Occipital lobe (tissue), 2 donors: ENCODE results near the gene PDLIM4. TPM values are rescaled to one million over a fixed set of nuclear protein-coding genes. Genes with fewer than 3 reads are reported as not detected.

Experiments
- DNase-seq: peaks from one replicate; lab custom pipeline; 2025; lab: John Stamatoyannopoulos, UW
- total RNA-seq: library from RNA; depleted of rRNA; stranded (reverse); fragments of >200 nt; gene quantifications from one replicate; pipeline ENCODE4 v1.2.3, GENCODE V29; 2014

Gene PDLIM4
- total RNA-seq, 1 donor from 2014 or later: 3.1 TPM

DNA sequence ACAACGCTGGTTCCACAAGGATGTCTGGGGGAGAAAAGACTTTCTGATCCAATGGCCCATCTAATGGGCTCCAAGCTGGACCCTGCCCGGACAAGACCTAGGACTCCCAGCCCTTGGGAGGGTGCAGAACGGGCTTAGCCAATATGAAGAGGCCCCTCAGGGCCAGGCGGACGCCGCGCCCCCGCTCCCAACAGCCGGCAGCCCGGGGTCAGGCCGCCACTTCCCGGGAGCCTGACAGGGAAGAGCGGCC lies 30.3 kb upstream of the PDLIM4 start:
- DNase-seq: no peak

DNA sequence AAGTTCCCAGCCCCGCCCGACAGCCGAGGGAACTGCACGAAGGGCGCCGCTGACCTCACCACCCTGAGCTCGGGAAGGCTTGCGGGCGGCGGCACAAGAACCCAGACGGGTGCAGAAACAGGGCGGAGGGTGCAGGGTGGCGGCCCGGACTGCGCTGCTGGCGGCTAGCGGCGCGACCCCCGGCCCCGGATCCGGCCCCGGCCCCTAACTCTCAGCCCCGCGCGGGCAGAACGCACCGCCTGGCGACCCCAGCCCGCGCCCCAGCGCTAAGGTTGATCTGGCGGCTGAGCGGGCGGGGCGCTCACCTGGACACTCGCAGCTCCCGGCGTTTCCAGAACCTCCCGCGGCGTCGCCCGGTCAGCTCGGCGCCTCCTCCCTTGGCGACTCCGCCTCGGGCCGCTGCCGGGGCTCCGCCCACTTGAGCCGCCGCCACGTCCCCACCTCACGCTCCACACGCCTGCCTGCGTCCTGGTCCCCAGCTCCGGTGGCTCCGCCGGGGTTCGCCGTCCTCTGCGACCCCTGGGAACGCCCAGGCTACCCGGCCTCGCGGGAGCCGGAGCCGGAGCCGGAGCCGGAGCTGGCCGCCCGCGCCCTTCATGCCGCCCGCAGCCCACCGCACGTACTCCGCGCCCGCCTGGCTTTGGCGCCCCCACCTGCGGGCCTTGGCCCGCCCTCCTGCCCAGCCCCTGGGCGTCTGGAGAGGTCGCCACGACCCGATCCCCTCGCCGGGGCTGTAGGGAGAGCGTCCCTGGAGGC lies 29.8 kb upstream of the PDLIM4 start, which contains the start of gene P4HA2:
Gene P4HA2 (minus strand): TSS at position 369 of the 756 bp plus-strand sequence. CDS start 9,227 bp downstream, outside the sequence.
- DNase-seq: peak; percentile 62

DNA sequence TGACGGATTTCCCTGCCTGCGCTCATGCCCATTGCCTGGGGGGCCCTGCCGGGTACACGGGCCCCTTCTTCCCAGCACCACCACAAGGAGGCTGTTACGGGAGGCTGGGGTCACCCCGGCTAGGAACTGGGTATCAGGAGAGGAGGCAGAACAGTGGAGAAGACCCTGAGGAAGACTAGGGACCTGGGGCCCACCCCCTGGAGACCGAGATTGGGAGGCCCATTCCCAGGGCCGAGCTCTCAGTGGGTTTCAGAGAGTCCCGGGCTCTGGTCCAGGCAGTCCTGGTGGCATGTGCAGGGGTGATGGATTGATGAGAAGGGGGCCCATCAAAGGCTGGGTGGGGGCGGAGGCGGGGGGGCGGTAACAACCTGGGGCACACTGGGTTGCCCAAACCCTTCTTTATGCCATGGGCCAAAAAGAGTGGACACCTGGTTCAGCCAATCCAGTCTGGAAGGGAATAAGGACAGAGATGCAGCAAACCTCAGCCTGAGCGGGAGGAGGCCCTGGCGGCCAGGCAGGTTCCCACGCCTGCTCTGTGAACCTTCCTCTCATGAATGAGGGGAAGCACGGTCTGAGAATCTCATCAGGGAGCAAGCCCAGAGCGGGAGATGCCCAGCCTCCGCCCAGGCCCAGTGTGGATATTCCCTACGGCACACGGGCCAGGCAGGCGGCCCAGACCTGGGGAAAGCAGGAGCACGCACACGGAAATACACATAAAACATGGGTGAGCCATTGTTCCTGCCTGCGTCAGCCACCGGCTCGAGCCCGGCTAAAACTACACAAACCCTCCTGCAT lies 29.1 kb upstream of the PDLIM4 start:
- DNase-seq: no peak

DNA sequence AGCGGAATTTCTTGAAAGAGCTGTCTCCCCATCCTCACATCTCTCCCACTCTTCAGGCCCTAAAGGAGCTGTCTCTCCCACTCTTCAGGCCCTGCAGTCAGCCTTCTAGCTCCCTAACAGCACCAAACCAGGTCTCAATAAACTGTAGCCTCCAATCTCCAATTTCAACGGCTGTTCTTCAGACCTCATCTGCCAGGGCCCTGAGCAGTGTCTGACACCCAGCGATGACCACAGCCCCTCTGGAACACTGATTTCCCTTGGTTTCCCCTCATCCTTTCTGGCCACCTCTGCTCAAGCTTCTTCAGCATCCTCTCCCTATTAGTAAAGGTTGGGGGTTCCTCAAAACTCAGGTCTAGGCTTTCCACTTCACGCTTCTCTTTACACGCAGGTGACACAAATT lies 28.3 kb upstream of the PDLIM4 start:
- DNase-seq: no peak

DNA sequence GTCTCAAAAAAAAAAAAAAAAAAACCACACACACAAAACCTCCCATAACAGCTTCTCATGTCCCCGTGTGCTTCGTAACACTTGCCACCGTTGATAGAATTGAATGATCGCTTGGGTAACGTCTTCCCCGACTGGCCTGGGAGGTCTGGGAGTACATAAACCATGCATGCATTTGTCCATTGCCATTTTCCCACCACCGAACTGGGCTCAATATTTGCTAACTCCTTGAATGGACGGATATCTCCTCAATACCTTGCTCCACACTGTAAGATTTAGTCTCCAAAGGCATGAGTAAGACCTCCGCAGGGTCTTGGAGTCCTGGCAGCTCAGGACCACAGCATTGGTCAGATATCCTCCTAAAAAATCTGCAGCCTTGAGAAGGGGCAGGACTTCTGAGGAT lies 26.6 kb upstream of the PDLIM4 start:
- no peak for DNase-seq

DNA sequence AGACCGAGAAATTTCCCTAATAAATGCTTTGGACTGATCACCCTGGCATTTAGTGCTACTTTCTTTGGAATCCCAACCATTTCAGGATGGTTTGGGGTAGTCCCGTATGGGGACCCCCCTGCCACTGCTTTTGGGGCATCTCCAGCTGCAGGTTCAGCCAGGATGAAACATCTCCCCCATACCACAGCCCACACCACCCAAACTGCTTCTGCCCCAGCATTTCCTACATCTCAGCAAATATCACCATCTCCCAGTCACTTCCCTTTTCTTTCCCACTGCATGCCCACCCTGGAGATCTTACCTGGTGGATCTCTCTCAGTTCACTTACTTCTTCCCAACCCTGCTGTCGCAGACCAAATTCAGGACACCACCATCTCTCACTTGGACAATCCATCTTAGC lies 25.0 kb upstream of the PDLIM4 start:
- DNase-seq: no peak

DNA sequence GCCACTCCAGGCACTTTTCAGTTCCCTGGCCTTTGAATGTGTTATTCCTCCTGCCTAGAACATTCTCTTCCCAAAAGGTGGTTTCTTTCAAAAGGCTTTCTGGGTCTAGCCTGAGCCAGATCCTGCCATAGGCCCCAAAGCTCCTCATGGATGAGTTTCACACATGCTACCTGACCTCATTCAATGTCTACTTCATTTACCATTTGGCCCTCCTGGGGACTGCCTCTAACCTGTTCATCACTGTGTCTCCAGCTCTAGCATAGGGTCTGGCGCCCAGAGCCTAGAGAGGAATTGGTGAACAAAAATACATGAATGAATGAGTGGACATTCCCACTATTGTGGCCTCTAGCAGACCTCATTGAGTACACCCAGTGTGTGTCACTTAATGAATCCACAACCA lies 24.4 kb upstream of the PDLIM4 start:
- no peak for DNase-seq

GRCh38 chr5:132233811-132234683 lies 23.4 kb upstream of the PDLIM4 start:
- no peak for DNase-seq

DNA sequence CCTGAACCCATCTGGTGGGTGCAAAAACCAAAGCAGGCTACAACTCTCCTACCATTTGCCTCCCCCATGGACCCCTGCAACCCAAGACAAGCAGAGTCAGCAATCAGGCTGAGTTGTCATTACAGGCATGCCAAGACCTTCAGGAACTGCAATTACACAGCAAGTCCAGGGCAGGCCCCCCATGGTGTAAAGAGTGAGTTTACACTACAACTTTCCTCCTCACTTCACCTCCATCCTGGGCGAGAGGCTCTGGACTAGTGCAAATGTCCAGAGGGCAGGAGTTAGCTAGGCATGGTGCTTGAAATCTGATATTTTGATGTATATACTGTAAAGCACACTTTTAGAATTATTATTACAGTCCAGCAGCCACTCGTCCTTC lies 22.8 kb upstream of the PDLIM4 start:
- no peak for DNase-seq

GRCh38 chr5:132235340-132235739 lies 22.2 kb upstream of the PDLIM4 start:
- DNase-seq: no peak

DNA sequence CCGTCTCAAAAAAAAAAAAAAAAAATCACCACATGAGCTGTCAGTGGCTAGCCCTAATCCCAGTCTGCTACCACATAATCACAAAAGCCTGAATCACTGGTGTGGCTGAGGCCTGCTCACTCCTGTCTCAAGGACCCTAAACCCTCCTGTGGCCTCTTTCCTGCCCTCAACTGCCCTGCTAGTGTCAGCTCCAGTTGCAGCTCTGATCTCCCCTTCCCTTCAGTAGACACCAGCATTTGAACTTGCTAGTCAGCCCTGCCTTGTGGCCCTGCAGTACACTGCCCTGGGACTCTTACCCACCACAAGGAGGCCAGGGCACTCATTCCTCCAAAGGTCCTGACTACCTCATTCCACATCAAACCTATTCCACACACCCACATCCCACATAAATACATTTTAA lies 20.4 kb upstream of the PDLIM4 start:
- no peak for DNase-seq

DNA sequence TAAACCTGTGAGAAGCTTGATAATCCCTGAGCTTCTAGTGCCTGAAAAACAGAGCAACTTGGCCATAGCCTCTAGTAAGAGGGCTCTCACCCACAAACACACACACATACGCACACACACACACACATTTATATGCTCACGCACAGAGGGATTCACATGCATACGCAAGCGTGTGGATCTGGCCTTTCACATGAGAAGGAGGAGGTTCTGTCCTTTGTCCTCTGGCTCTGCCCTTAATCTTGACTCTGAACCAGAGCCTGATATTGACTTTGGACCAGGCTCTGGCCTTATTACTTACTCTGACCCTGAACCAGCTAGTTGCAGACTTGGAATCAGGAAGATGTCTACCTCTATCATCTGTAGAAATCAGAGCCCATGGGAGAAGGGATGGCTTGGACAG lies 19.8 kb upstream of the PDLIM4 start:
- DNase-seq: no peak

DNA sequence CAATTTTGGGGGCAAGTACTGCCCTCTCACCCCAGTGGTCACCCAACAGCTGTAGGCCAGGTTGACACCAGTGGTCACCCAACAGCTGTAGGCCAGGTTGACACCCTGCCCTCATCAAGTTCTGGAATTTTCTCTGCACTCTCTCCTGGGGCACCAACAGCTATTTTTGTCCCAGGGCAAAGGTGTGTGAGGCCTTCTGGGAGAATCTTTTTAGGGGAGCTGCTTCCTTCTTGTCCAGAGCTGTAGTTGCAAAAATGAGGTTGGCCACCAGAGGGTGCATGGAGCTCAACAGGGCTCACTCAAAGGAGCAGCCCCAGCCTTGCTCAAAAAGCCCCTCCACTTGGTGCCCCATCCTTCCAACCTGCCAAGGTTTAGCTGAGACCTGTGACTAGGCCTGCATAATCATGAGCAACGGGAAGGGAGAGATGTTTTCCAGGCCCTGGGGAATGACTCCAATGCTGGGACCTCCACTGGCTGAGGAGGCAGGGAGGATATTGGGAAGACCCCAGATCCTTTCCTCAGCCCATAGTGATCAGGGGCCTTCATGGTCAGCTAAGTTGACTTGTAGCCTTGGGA lies 19.2 kb upstream of the PDLIM4 start:
- DNase-seq: no peak

- no peak for DNase-seq
Measured at GRCh38 chr5:132238901-132239500, 18.5 kb upstream of the PDLIM4 start.

DNA sequence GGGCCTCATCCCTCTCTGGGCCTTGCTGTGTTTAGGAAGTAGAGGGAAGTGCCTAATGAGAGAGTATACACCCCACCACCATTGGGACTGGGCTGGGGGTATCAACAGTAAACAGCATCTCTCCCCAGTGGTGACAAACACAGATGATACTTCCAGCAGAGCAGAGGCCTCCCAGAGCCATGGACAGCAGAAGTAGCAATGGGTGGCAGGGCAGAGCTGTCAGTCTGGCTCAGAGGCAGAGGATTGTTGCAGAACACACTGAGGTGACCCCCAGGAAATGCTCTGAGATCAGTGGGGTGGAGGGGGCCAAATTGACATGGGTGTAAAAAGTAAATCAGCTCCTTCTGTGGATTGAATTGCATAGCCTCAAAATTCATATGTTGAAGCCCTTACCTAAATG lies 17.7 kb upstream of the PDLIM4 start:
- DNase-seq: no peak

- no peak for DNase-seq
Measured at GRCh38 chr5:132243366-132243977, 14.0 kb upstream of the PDLIM4 start.

DNA sequence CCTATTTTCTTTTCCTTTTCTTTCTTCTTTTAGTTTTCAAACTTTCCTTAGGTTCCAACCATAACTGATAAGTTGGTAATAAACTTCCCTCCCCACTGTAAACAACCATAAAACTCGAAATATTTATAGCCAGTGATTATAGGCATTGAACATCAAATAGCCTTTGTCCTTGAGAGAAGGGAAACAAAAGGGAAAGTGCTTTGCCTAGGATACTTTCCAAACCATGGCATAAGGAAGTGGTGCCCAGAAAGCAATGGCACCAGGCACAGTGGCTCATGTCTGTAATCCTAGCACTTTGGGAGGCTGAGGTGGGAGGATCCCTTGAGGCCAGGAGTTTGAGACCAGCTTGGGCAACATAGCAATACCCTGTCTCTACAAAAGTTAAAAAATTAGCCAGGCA lies 11.9 kb upstream of the PDLIM4 start:
- DNase-seq: no peak

DNA sequence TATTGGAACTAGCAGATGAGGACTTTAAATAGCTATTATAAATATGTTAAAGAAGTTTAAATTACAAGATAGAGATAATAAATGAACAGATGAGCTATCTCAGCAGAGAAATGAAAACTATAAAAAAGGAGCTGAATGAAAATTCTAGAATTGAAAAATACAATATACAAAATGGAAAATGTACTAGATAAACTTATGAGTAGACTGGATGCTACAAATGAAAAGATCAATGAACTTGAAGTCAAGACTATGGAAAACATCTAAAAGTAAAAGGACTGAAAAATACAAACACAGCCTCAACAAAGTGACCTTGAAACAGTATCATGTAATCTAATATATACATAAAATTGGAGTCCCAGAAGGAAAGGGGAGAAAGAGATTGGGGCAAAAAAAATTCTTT lies 10.7 kb upstream of the PDLIM4 start:
- DNase-seq: no peak

- DNase-seq: no peak
Measured at GRCh38 chr5:132250547-132250946, 6.9 kb upstream of the PDLIM4 start.

DNA sequence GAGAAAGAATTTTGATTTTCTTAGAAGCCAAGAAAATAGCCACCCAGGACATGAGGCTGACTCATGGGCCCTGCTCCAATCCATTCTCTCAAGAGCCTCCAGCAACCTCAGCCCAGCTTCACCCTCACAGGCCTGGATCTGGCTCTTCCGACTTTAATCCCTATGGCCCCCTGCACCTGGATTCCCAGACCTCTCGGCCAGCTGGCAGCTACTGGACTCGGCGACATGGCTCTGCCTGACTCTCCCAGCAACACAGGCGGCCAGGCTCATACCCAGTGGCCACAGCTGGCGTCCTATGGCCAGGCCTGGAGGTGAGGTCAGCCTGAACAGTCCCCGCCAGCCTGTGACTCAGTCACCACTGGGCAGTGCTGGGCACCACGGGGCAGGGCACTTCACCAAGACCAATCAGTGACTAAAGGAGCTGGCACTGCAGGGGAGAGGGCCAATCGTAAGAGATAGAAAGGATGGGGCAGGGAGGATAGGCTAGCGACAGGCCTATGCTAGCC lies 6.2 kb upstream of the PDLIM4 start:
- peak; percentile 43 for DNase-seq

DNA sequence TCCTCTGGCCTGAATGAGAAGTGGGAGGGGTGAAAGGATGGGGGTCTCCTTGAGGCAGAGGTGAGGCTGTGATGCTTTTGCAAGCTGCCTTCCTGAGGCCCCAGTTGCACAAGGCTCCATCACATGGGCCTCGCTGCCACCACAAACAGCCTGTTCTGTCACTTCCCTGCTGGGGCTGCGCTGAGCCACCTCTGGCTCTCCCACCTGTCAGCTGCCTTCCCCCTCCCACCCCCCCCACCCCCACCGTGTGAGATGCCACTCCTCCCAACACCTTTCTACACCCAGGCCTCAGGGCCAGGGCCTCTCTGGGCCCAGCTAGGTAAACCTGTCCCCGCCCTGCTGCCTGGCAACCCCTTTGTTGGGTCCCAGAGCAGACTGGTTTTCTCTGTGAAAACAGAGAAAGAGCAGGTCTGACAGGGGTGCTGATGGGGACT lies 4.5 kb upstream of the PDLIM4 start:
- DNase-seq: no peak
